ENCODE results near the gene PDE1A.
"Not testable (repeated sequence)": the region's sequence is repeated elsewhere in the genome, so short reads cannot be mapped to it uniquely, and the experiment has no call there.

The PDE1A gene

DNA sequence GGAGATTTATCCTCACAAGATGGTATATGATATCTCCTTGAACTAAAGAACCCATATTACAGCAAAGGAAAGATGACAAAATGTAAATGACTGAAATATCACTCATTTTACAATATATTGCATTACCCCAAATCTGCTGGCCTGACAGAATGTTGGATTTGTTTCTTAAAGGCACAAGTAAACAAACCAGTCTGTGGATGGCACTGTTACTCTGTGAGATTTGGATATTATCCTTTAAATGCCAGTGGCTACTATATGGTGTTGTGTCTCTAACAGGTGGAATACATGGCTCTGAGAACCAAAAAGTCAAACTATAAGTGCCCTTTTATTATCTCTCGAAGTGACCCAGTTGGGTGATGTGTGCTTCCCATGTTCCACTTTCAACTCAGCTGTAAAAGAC lies 125.7 kb downstream of the PDE1A start:
- no peak for DNase-seq
- intact Hi-C loops (cut with DNase I), result no loop called here

DNA sequence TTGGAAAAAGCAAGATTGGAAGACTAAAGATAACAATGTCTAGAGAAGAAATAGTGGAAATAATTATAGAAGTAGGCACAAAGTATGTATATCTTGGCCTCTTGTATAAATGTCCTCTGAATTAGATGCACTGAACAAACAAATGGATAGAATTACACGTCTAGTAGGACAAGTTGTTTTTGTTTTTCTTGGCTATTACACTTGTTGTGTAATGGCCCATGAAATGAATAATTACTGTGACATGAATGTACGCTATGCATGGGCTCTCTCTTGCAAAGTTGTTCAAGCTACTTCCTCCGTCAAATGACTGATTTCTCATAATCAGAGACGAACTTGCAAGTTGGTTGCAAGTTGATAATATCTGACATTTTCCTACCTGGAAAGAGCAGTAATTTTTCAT lies 126.2 kb downstream of the PDE1A start:
- DNase-seq, result no peak
- intact Hi-C loops (cut with DNase I), result no loop called here

DNA sequence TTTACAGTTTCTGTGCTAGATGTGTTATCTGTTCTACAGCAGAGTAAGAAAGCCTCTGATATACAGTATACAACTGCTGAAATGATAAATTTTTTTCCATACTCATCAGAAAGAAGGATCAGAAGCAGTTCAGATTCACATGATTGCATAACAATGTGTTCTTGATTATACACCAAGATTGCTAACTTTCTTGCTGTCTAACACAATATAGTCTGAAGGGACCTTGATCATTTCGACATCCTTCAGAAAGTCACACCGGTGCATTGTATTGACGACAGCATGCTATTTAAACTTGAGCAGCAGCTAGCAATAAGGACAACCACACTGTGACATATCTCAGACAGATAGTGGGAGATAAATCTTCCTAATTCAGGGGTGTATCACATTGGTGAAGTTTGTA lies 127.2 kb downstream of the PDE1A start:
- intact Hi-C loops (cut with DNase I), result no loop called here
- DNase-seq, result no peak

DNA sequence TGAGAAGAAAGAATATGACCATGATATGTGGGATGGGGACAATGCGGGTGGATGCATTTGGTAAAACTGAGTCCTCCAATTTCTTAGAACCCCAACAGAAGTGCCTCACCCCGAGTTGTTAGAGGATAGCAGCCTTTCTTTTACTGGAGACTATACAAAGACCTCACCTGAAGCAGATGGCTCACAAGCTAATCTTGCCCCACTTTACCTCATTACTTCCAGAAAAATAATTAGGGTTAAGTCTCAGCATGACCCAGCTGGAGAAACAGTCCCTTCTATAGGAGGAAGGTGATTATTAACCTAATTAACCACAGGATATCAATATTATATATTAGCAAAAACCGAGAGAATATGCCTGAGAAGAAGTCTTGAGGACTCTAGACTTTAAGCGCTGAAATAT lies 128.4 kb downstream of the PDE1A start:
- DNase-seq, result no peak
- intact Hi-C loops (cut with DNase I), result no loop called here

DNA sequence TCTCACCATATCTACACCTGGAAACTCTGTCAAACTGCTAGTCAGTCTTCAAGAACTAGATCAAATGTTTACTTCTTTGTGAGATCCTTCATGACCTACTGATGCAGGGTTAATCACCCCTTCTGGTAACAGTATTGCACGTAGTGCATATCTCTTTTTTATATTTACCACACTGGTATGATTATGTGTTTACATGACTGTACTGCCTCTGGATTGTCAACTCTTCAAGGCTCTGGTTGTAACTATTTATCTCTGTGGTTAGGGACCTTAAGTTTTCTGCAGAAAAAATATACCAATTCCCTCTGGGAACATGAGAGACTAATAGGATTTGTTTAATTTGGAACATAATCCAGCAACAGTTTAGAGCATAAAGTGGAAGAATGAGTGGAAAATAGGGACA lies 135.5 kb downstream of the PDE1A start:
- intact Hi-C loops (cut with DNase I), result no loop called here

DNA sequence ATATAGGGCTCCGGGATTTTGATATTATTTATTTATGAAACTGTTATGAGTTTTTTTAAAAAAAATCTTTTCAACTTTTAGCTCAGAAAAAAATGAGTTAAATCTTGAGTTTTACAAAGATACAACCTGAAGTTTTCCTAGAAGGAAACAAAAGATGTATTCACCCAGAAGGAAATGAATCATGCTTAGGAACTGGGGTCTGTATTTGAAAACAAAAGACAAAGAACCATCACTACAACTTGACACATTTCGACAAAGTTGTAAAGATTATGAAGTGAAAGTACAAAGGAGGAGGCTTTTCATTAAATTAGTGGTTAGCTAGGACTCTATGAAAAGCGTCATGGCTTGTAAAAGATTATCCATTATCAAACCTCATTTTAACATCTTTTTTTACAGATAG lies 143.3 kb downstream of the PDE1A start:
- no peak for DNase-seq
- intact Hi-C loops (cut with DNase I), result no loop called here

More for the DNA sequence above, 135.5 kb downstream of the PDE1A start:
- no peak for DNase-seq

DNA sequence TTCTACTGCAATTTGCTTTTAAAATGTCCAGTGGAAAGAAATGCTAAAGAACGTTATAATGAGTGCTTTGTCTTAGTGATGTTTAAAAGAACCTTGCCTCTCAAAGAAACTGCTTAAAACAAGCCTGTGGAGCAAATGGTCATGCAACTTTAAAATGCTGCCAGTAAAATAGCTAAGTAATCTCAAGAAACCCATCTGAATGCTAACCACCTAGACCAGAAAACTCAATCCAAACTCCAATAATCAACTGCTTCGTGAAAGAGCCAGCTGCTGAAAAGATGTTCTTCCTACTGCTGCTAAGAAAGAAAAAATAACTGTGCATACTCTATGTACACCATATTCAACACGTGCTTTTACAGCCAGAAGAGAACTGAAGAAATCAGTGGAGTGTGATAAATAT lies 145.6 kb downstream of the PDE1A start:
- DNase-seq, result no peak
- intact Hi-C loops (cut with DNase I), result no loop called here

DNA sequence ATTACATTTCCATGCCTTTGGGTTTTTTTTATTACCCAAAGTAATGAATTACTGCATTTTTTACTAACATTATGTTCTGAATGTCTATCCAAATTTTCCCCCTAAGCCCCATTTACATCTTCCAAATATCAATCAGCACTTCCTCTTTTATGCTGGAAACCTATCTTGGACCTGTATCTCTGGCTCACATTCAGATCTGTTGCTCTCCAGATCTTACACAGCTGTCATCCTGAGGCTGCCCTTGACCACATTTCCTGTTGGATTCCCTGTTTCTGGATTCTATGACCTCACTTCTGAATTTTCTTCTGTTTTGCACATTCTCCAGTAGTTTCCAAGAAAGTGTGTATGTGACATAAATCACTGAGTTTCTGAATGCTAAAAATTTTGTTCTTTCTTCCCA lies 146.7 kb downstream of the PDE1A start:
- intact Hi-C loops (cut with DNase I), result no loop called here
- DNase-seq, result no peak

DNA sequence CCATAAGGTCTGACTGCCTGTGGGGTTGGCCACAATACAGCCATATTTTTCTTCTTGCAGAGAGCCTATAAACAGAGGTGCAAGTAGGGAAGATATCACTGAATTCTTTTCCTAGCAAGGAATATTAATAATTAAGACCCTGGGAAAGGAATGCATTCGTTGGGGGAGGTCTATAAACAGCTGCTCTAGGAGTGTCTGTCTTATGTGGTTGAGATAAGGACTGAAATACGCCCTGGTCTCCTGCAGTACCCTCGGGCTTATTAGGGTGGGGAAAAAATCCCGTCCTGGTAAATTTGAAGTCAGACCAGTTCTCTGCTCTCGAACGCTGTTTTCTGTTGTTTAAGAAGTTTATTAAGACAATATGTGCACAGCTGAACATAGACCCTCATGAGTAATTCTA lies 150.2 kb downstream of the PDE1A start:
- intact Hi-C loops (cut with DNase I); DNase-seq: not testable (repeated sequence)

DNA sequence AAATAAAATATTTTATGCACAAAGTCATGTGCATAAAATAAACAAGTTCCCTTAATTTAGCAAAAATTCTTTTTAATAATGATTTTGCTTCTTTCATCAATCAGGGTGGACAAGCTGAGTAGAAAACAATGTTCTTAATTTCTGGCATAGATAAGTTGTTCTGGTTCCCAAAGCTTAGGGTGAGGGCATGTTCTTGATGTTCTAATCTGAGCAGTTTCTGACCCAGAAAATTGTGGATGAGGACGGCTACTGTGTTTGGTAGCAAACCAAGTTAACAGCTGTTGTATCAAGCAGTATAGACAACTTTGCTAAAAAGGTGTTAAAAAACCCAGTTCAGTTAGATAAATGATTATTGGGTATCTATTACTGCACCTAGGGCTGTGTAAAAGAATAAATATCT lies 158.9 kb downstream of the PDE1A start:
- no peak for DNase-seq
- intact Hi-C loops (cut with DNase I), result no loop called here

DNA sequence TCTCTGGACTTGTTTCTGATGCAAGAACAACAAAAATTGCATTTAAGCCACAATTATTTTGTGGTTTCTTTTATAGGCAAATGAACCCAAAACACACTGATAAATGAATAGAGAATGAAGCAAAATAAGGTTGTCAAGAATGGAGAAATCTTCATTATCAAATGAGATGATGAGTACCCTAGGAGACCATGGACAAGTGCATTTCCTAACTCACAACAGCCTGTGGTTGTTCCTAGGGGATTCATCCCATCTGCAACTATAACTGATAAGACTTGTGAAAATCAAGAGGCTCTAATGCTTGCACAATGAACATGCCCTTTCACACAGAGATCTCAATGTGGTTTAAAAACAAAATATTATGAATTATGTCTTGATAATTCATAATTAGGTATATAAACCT lies 159.9 kb downstream of the PDE1A start:
- no peak for DNase-seq
- intact Hi-C loops (cut with DNase I), result no loop called here

DNA sequence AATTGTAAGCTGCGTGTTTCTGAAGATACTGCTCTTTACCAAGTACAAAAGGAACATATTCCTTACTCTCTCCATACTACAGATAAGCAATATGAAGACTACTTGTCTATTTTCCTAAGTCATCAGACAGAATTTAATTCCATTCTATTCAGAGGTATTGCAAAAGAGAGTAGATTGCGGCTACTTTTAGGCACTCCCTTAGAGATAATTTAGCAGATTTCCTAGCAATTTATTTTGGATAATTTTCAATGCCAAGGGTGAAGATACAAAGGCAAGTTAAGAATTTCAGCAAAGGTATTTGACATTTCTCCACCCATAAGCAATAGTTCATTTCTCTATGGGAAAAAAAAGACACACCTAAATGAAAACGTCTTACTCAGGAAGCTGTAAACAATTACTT lies 161.1 kb downstream of the PDE1A start:
- intact Hi-C loops (cut with DNase I), result no loop called here
- DNase-seq, result no peak

DNA sequence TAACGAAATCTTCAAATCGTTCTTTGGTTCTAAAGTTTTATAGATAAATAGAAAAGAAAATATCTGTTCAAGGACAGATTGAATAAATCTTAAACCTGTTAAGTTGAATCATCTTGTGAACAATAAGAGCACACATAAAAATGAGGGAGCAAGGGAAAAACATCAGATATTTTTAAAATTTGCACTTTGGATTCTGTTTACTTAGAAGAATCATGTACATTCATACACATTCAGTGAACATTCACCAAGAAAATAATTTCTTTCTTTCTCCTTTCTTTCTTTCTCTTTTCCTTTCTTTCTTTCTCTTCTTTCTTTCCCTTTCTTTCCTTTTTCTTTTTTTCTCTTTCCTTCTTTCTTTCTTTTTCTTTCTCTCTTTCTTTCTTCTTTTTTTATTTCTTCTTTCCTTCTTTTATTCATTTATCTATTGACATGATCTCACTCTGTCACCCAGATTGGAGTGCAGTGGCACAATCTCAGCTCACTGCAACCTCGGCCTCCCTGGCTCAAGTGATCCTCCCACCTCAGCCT lies 164.9 kb downstream of the PDE1A start:
- intact Hi-C loops (cut with DNase I), result no loop called here
- DNase-seq, result no peak

DNA sequence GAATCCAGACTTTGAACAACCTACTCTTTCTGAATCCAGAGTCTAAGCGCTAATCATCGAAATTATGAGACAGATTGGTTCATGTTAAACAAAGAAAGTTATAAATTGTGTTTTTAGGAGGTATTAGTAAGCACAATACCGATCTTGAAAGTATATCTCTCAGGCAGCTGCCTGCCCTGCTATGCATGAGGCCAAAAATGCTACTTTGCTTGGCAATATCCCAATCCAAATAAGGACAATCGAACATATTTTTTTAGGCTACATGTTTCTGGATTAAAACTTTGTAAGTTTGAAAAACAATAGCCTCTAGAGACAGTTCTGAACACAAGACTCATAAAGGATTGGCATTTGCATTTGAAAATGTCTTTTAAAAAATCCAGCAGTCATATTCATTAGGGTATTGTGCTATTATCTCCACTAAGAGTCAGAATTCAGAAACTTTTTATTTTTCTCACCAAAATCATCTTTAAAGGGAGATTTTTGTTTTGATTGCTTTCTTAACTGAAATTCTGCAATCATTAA lies 167.1 kb downstream of the PDE1A start:
- intact Hi-C loops (cut with DNase I), result no loop called here
- DNase-seq, result no peak

DNA sequence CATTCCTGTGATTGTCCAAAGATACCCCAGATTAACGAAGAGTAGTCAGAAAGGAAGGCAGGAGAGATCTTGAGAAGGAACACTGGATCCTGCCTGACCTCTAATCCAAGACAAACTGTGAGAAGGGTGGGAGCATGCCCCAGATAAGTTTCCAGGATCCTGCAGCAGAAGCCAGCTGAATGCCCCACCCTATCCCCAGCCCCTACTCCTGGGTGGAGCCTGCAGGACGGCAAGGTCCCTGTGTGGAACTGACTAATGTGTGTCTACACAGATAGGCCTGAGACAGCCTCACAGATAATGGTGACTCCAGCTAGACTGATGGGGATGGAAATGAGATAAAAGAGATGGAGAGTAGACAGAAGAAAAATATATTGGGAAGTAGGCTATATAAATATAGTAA lies 174.3 kb downstream of the PDE1A start:
- DNase-seq, result no peak
- intact Hi-C loops (cut with DNase I), result no loop called here

DNA sequence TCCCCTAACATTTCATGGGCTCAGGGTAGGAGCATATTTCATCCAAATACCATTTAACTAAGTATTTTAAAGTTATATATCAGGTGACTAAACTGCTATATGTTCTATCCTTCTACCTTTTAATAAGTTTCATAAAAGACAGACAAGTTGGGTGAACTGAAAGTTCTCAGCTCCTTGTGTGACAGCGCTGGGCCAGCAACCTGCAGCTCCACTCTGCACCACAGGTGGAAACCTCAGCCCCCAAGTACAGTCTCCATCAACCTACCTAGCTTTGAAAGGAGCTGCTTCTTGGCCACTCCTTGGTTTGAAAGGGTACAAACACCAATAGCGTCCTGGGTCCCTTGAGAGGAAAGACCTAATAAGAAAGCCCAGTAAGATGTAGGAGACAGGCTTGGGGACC lies 177.9 kb downstream of the PDE1A start:
- no peak for DNase-seq
- intact Hi-C loops (cut with DNase I), result no loop called here

DNA sequence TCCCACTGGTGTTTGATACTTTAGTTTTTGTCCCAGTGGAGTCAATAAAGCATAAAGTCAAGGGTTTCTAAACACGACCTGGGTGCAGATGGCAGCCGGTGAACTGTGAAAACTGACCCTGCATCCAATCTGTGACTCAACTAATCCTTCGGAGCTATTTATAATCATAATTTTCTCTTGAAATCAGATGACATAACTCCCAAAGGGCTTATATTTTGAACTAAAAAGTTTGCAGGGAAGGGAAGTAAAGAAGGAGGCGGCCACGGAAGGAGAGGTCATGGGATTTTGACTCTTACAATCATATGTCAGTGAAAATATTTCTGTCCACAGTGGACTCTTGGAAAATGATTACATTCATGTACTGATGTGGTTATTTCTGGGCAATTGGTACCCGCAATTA lies 178.5 kb downstream of the PDE1A start:
- DNase-seq, result no peak
- intact Hi-C loops (cut with DNase I), result no loop called here

DNA sequence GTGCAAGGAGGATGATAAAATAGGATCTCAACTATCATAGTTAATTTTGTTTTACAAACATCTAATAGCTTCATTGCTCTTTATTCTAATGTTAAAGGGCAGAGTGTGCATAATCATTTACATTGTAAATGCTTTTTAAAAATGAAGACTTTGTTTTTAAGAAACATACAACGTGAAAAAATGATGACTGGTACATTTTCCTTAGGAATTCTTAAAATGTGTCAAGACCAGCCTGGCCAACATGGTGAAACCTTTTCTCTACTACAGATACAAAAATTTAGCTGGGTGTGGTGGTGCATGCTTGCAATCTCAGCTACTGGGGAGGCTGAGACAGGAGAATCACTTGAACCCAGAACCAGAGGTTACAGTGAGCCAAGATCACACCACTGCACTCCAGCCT lies 179.0 kb downstream of the PDE1A start:
- intact Hi-C loops (cut with DNase I), result no loop called here
- DNase-seq, result no peak

DNA sequence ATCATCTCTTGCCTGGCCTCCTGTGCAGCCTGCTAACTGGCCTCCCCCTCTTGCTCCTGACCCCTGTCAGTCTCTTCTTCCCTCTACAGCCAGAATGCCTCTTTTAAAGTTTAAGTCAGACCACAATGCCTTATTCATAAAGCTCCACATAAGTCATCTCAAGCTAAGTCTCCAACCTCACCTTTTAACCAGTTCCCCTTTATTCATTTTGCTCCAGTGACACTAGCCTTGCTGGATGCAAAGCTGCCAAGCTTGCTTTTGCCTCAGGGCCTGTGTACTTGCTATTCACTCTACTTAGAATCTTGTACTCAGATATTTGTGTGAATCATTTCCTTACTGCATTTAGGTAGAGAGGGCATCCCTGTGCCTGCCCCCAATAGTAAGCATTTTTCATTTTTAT lies 180.9 kb downstream of the PDE1A start:
- DNase-seq, result no peak
- intact Hi-C loops (cut with DNase I), result no loop called here

DNA sequence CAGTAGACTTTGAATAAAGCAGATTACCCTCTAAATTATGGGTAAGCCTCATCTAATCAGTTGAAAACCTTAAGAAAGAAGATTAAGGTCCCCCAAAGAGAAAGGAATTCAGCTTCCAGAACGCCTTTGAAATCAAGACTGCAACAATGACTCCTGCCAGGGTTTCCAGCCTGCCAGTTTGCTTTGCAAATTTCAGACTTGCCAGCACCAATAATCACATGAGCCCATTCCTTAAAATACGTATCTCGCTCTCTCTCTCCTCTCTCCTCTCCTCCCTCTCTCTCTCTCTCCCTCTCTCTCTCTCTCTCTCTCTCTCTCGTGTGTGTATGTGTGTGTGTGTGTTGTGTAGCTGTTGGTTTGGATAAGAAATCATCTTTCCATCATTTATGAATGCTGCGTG lies 184.2 kb downstream of the PDE1A start:
- DNase-seq, result no peak

DNA sequence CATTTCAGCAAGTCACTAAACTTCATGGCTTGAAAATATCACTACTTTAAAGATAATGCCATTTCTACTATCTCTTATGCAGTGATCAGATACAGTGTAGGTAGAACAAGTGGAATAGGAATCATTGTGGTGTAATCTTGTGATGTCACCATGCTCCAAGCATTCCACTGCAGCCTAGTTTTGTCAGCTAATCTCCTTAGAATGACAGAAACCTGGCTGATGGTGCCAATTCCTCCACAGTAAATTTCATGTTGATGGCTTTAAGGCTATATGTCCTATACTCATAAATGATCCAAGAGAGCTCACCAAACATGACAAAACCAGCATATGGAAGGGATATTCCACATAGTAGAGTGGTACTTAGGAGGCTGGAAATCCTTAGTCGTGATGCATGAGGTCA lies 184.9 kb downstream of the PDE1A start:
- DNase-seq, result no peak
- intact Hi-C loops (cut with DNase I), result no loop called here

More for the DNA sequence above, 184.2 kb downstream of the PDE1A start:
- intact Hi-C loops (cut with DNase I), result no loop called here

DNA sequence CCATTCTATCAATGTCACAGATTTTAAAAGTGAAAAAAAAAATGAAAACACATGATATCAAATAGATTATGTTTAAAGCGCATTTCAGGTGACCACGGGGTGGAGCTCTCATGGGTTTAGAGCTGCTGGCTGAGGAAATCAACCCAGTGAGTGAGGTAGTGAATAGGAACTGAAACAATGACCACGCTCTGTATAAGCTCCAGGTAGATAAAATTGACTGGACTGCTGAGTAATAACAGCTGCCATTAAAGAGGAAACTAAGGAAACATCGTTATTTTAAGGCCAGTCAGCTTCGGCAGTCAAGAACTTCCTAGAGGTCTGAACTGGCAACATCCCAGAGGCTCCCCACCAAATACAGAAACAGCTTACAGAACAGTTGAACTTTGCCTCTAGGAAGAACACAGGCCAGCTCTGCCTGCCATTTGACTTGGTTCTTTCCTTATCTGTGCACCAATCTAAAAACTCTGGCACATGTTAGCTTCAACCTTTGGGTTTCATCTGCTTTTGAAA lies 185.9 kb downstream of the PDE1A start:
- intact Hi-C loops (cut with DNase I), result no loop called here
- peak in 22 of 42 donors; percentile 2 to 60 (median 22) for DNase-seq
